H9 (cell line): ENCODE measurements around the gene METRNL. TPM values are rescaled to one million over a fixed set of nuclear protein-coding genes. Genes with fewer than 3 reads are reported as not detected.

Source experiments
- DNase-seq: peaks from one replicate; pipeline ENCODE4 v3.0.0-alpha.2; 2017
- H2AFZ ChIP-seq: one replicate; pipeline ENCODE4 v1.6.1; 2013; ENCODE audit warnings: mild to moderate bottlenecking, low read length, control low read depth, moderate library complexity
- H2AK5ac ChIP-seq: 2 replicates; pipeline ENCODE4 v1.6.1; 2013; ENCODE audit warnings: low read length, control low read depth, mixed read lengths; ENCODE audit not compliant: insufficient read length
- H2BK120ac ChIP-seq: one replicate; pipeline ENCODE4 v1.6.1; 2013; ENCODE audit warnings: low read depth, mild to moderate bottlenecking, low read length, control low read depth, inconsistent platforms; ENCODE audit not compliant: poor library complexity, severe bottlenecking
- H2BK12ac ChIP-seq: 2 replicates; pipeline ENCODE4 v1.6.1; 2013; ENCODE audit warnings: low read length, control low read depth, mixed read lengths, low read depth; ENCODE audit not compliant: insufficient read length
- H2BK15ac ChIP-seq: 2 replicates; pipeline ENCODE4 v1.6.1; 2013; ENCODE audit warnings: low read depth, low read length, control low read depth
- H2BK20ac ChIP-seq: one replicate; pipeline ENCODE4 v1.6.1; 2013; ENCODE audit warnings: low read depth, mild to moderate bottlenecking, low read length, control low read depth, inconsistent platforms; ENCODE audit not compliant: poor library complexity, severe bottlenecking
- H2BK5ac ChIP-seq: 2 replicates; pipeline ENCODE4 v1.6.1; 2013; ENCODE audit warnings: low read length, control low read depth, mixed read lengths; ENCODE audit not compliant: insufficient read length
- H3K14ac ChIP-seq: 2 replicates; pipeline ENCODE4 v1.6.1; 2013; ENCODE audit warnings: low read length, control low read depth; ENCODE audit not compliant: insufficient read depth
- H3K18ac ChIP-seq: 2 replicates; pipeline ENCODE4 v1.6.1; 2013; ENCODE audit warnings: low read depth, mild to moderate bottlenecking, mixed read lengths, low read length, control low read depth; ENCODE audit not compliant: insufficient read length
- H3K23ac ChIP-seq: 2 replicates; pipeline ENCODE4 v1.6.1; 2013; ENCODE audit warnings: low read length, control low read depth, mixed read lengths, low read depth; ENCODE audit not compliant: insufficient read length
- H3K23me2 ChIP-seq: 2 replicates; pipeline ENCODE4 v1.6.1; 2013; ENCODE audit warnings: low read depth, mild to moderate bottlenecking, mixed read lengths, low read length, control low read depth; ENCODE audit not compliant: insufficient read length, poor library complexity, severe bottlenecking
- H3K27ac ChIP-seq: 2 replicates; pipeline ENCODE4 v1.5.1; 2013; ENCODE audit warnings: low read length, control low read depth, mixed read lengths, low read depth; ENCODE audit not compliant: insufficient read length
- H3K27me3 ChIP-seq: 2 replicates; pipeline ENCODE4 v1.6.1; 2013; ENCODE audit warnings: low read length, control low read depth, inconsistent platforms; ENCODE audit not compliant: insufficient read depth
- H3K4ac ChIP-seq: 2 replicates; pipeline ENCODE4 v1.6.1; 2013; ENCODE audit warnings: low read depth, mild to moderate bottlenecking, control low read depth, inconsistent platforms, low read length, moderate library complexity
- H3K4me1 ChIP-seq: 2 replicates; pipeline ENCODE4 v1.6.1; 2013; ENCODE audit warnings: low read length, control low read depth, inconsistent platforms; ENCODE audit not compliant: insufficient read depth
- H3K4me2 ChIP-seq: 2 replicates; pipeline ENCODE4 v1.6.1; 2013; ENCODE audit warnings: low read length, control low read depth, mixed read lengths; ENCODE audit not compliant: insufficient read length, insufficient read depth
- H3K56ac ChIP-seq: 2 replicates; pipeline ENCODE4 v1.6.1; 2013; ENCODE audit warnings: low read depth, mild to moderate bottlenecking, mixed read lengths, low read length, control low read depth; ENCODE audit not compliant: insufficient read length
- H3K79me1 ChIP-seq: 2 replicates; pipeline ENCODE4 v1.6.1; 2013; ENCODE audit warnings: low read depth, mild to moderate bottlenecking, moderate library complexity, low read length, control low read depth, inconsistent platforms; ENCODE audit not compliant: insufficient read depth, poor library complexity, severe bottlenecking
- H3K79me2 ChIP-seq: 2 replicates; pipeline ENCODE4 v1.6.1; 2013; ENCODE audit warnings: low read length, control low read depth, inconsistent platforms; ENCODE audit not compliant: insufficient read depth
- H3K9ac ChIP-seq: 2 replicates; pipeline ENCODE4 v1.6.1; 2013; ENCODE audit warnings: low read length, control low read depth, mixed read lengths; ENCODE audit not compliant: insufficient read length; ENCODE audit errors: extremely low read depth
- H3K9me3 ChIP-seq: one replicate; pipeline ENCODE4 v1.6.1; 2013; ENCODE audit warnings: low read depth, low read length, inconsistent platforms; ENCODE audit not compliant: control insufficient read depth
- H3T11ph ChIP-seq: one replicate; pipeline ENCODE4 v1.6.1; 2013; ENCODE audit warnings: mild to moderate bottlenecking, low read length, control low read depth, inconsistent platforms
- H4K20me1 ChIP-seq: one replicate; pipeline ENCODE4 v1.6.1; 2013; ENCODE audit not compliant: control insufficient read depth, insufficient read length, insufficient read depth
- H4K5ac ChIP-seq: 2 replicates; pipeline ENCODE4 v1.6.1; 2013; ENCODE audit warnings: low read depth, mild to moderate bottlenecking, mixed read lengths, low read length, control low read depth; ENCODE audit not compliant: insufficient read length
- H4K8ac ChIP-seq: replicated peaks from 2 replicates; pipeline ENCODE4 v1.6.1; 2013; ENCODE audit warnings: low read length, control low read depth, mixed read lengths, low read depth; ENCODE audit not compliant: insufficient read length
- H4K91ac ChIP-seq: 2 replicates; pipeline ENCODE4 v1.6.1; 2013; ENCODE audit warnings: low read depth, mild to moderate bottlenecking, moderate library complexity, mixed read lengths, low read length, control low read depth; ENCODE audit not compliant: insufficient read length
- H3K27ac Mint-ChIP-seq, 3 experiments: 2 replicates in 2 of 3; 3 replicates in 1 of 3; pipeline ENCODE4 v1.8.0; 2020 to 2021; ENCODE audit warnings: mixed read lengths in 3 of 3, mild to moderate bottlenecking in 1 of 3, moderate library complexity in 1 of 3
- H3K27me3 Mint-ChIP-seq: 2 replicates; pipeline ENCODE4 v1.8.0; 2021; ENCODE audit warnings: low read depth, mild to moderate bottlenecking, moderate library complexity, mixed read lengths
- H3K36me3 Mint-ChIP-seq, 3 experiments: 2 replicates in 2 of 3; 3 replicates in 1 of 3; pipeline ENCODE4 v1.8.0; 2020 to 2021; ENCODE audit warnings: low read depth in 3 of 3, mixed read lengths in 3 of 3; ENCODE audit not compliant: insufficient read depth in 1 of 3
- H3K4me1 Mint-ChIP-seq, 2 experiments: 2 replicates each; pipeline ENCODE4 v1.8.0; 2020; ENCODE audit warnings: mixed read lengths in 2 of 2
- H3K4me3 Mint-ChIP-seq, 2 experiments: 2 replicates in 1 of 2; 3 replicates in 1 of 2; pipeline ENCODE4 v1.8.0; 2020 to 2021; ENCODE audit warnings: mild to moderate bottlenecking in 2 of 2, mixed read lengths in 2 of 2, moderate library complexity in 1 of 2
- H3K9me3 Mint-ChIP-seq, 2 experiments: 2 replicates in 1 of 2; 3 replicates in 1 of 2; pipeline ENCODE4 v1.8.0; 2020; ENCODE audit warnings: mild to moderate bottlenecking in 2 of 2, mixed read lengths in 2 of 2, moderate library complexity in 1 of 2
- CTCF ChIP-seq: fragments of 200-600 bp; sonication (generic); conservative IDR thresholded peaks from 3 replicates; pipeline ENCODE4 v1.8.0; 2021; ENCODE audit warnings: antibody characterized with exemption, mild to moderate bottlenecking
- WGBS: extraction: QIAGEN DNeasy Blood & Tissue Kit; methylation state at CpG from one replicate; pipeline ENCODE4 v1.1.7; 2013; ENCODE audit warnings: missing lambda C conversion rate, low lambda C conversion rate, mixed read lengths; ENCODE audit not compliant: insufficient read length; ENCODE audit errors: extremely low coverage; 5-methylcytosine and 5-hydroxymethylcytosine counted together
- total RNA-seq: library from RNA; stranded (reverse); gene quantifications from 2 replicates; pipeline ENCODE4 v1.2.1, GENCODE V29; 2021

The METRNL gene
- total RNA-seq, 1 experiment from 2014 or later, result 21.4 TPM

- no peak overlapping the region for H2AK5ac ChIP-seq
- H3K14ac ChIP-seq, result no peak overlapping the region; the same call in 1 of the 2 replicates
- H2BK12ac ChIP-seq, result no peak overlapping the region
- Mint-ChIP-seq H3K36me3 (peaks cover 0 to 4% (median 0%) of the 10 kb centered on the region in 3 experiments; a peak in 2 of 7 replicates), H3K27me3 (peaks cover 59% of the 10 kb centered on the region), H3K4me3 (no peak overlapping the region), H3K9me3 (peaks cover 6 to 7% of the 10 kb centered on the region in 2 experiments), H3K4me1 (peaks cover 31 to 41% of the 10 kb centered on the region in 2 experiments), H3K27ac (no peak overlapping the region)
- H3K23ac ChIP-seq, result no peak overlapping the region
- no CpG with 5 or more reads among the region's 16 CpGs for WGBS
- no peak overlapping the region for H2AFZ ChIP-seq
- no peak overlapping the region for H3K27ac ChIP-seq
- H4K8ac ChIP-seq, result no peak overlapping the region
- no peak overlapping the region for H3T11ph ChIP-seq
- H3K79me1 ChIP-seq, result no peaks in the 10 kb centered on the region
- H3K18ac ChIP-seq, result no peak overlapping the region
- H3K79me2 ChIP-seq, result no peaks in the 10 kb centered on the region
- no peak overlapping the region for H2BK20ac ChIP-seq
- no peak overlapping the region for H4K91ac ChIP-seq
- H3K4me2 ChIP-seq, result no peak overlapping the region
- H2BK15ac ChIP-seq, result no peak overlapping the region
- H3K9me3 ChIP-seq, result no peaks in the 10 kb centered on the region
- H2BK120ac ChIP-seq, result no peak overlapping the region
- no peaks in the 10 kb centered on the region for H4K20me1 ChIP-seq
- no peak overlapping the region for H3K9ac ChIP-seq
- H3K4ac ChIP-seq, result no peak overlapping the region
- no peak overlapping the region for H3K56ac ChIP-seq
- TF ChIP-seq CTCF, result no peak
- H3K4me1 ChIP-seq, result peaks cover 4% of the 10 kb centered on the region; the same call in 1 of the 2 replicates
- peak; percentile 36 for DNase-seq
- no peak overlapping the region for H4K5ac ChIP-seq
- no peak overlapping the region for H2BK5ac ChIP-seq
- no peaks in the 10 kb centered on the region for H3K23me2 ChIP-seq
- peaks cover 9% of the 10 kb centered on the region; the same call in 1 of the 2 replicates for H3K27me3 ChIP-seq
Observed at GRCh38 chr17:83122834-83123233, 43.4 kb downstream of the METRNL start.
